Ovary (tissue), 3 donors: Measurements from ENCODE around the gene PVR.

Source experiments
- EP300 ChIP-seq: sonication (generic); formaldehyde crosslinking; IDR thresholded peaks from one replicate; pipeline ENCODE4 v1.6.1; 2017; ENCODE audit warnings: antibody characterized with exemption
- POLR2A ChIP-seq: fragments of 450-650 bp; IDR thresholded peaks from one replicate; pipeline ENCODE4 v1.6.1; 2017; ENCODE audit warnings: antibody characterized with exemption, mild to moderate bottlenecking, moderate library complexity
- TF ChIP-seq, protein P1 (sequence below), 3 donors: fragments of 450-650 bp in 2 of 3; fragments of 200-600 bp in 1 of 3; IDR thresholded peaks; one replicate each; pipeline versions ENCODE4 v1.5.1 to v1.8.0; 2016 to 2022; ENCODE audit warnings: antibody characterized with exemption in 3 of 3, mild to moderate bottlenecking in 1 of 3
- donor health status: DM: no; HTN: no; CAD: no.

DNA sequence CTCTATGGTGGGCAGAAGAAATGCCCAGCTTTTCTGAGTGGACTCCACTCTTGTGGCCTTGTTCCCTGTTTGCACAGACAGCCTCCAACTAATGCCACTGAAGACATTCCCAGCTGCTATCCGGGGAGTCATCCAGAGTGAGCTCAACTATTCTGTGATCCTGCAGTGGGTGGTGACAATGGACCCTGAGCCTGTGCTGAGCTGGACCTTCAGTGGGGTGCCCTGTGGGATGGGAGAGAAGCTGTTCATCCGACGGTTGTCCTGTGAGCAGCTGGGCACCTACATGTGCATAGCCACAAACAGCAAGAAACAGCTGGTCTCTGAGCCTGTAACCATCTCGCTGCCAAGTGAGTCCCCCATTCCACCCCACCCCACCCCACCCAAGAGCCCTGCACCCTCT is 20.1 kb upstream of the PVR start:
- TF ChIP-seq, protein P1, sequence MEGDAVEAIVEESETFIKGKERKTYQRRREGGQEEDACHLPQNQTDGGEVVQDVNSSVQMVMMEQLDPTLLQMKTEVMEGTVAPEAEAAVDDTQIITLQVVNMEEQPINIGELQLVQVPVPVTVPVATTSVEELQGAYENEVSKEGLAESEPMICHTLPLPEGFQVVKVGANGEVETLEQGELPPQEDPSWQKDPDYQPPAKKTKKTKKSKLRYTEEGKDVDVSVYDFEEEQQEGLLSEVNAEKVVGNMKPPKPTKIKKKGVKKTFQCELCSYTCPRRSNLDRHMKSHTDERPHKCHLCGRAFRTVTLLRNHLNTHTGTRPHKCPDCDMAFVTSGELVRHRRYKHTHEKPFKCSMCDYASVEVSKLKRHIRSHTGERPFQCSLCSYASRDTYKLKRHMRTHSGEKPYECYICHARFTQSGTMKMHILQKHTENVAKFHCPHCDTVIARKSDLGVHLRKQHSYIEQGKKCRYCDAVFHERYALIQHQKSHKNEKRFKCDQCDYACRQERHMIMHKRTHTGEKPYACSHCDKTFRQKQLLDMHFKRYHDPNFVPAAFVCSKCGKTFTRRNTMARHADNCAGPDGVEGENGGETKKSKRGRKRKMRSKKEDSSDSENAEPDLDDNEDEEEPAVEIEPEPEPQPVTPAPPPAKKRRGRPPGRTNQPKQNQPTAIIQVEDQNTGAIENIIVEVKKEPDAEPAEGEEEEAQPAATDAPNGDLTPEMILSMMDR (IDR thresholded peaks at IDR 0.05) = no peak
- TF ChIP-seq POLR2A (no peak), EP300 (no peak)
